Measurements from ENCODE around the gene MAP3K14. TPM values are rescaled to one million over a fixed set of nuclear protein-coding genes. Genes with fewer than 3 reads are reported as not detected.
"Not testable (repeated sequence)": the region's sequence is repeated elsewhere in the genome, so short reads cannot be mapped to it uniquely, and the experiment has no call there.

MAP3K14 gene
- total RNA-seq, 1 experiment from 2014 or later, result 3.0 TPM

DNA sequence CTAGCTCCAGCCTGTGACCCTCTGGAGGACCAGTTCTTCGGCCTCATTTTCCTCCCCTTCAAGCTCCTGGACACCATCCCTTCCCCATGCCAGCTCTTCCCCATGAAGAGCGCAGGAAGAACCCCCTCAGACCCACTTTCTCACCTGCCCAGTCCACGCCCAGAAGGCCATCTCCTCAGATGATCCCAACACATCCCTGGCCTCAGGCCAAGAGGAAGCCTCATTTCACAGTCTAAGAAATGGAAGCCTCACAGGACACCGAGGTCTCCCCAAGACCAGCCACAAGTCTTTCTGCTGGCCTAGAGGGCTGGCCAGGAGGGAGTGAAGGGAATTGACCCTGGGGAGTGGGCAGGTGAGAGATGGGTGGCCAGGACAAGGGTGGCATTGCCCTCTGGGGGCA is 62.9 kb downstream of the MAP3K14 start:
- no peak overlapping the region for H3K27ac ChIP-seq (ENCODE audit: low read depth, low read length, poor library complexity, severe bottlenecking)
- intact Hi-C loops (cut with micrococcal nuclease; ENCODE audit: unreplicated experiment), result no loop called here
- CTCF ChIA-PET, result no interaction called here
- BruUV-seq (replicated peaks), result no TSS peak
- no peaks in the 10 kb centered on the region for H3K27me3 ChIP-seq (replicated peaks; ENCODE audit: insufficient read depth, low read depth, low read length, poor library complexity)
- POLR2A ChIA-PET (ENCODE audit: low non-redundant PET), result no interaction called here
- no peaks in the 10 kb centered on the region for H3K36me3 ChIP-seq (ENCODE audit: insufficient read depth, low read length, poor library complexity, severe bottlenecking)
- H3K4me1 ChIP-seq (ENCODE audit: insufficient read depth, low read length, poor library complexity, severe bottlenecking), result no peaks in the 10 kb centered on the region
- no peaks in the 10 kb centered on the region for H3K9me3 ChIP-seq (ENCODE audit: low read depth, low read length, poor library complexity, severe bottlenecking)
- no peak for TF ChIP-seq EZH2 (IDR thresholded peaks at IDR 0.05; ENCODE audit: borderline replicate concordance, low read depth, low read length, poor library complexity, severe bottlenecking)
- TF ChIP-seq, protein P1, sequence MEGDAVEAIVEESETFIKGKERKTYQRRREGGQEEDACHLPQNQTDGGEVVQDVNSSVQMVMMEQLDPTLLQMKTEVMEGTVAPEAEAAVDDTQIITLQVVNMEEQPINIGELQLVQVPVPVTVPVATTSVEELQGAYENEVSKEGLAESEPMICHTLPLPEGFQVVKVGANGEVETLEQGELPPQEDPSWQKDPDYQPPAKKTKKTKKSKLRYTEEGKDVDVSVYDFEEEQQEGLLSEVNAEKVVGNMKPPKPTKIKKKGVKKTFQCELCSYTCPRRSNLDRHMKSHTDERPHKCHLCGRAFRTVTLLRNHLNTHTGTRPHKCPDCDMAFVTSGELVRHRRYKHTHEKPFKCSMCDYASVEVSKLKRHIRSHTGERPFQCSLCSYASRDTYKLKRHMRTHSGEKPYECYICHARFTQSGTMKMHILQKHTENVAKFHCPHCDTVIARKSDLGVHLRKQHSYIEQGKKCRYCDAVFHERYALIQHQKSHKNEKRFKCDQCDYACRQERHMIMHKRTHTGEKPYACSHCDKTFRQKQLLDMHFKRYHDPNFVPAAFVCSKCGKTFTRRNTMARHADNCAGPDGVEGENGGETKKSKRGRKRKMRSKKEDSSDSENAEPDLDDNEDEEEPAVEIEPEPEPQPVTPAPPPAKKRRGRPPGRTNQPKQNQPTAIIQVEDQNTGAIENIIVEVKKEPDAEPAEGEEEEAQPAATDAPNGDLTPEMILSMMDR (conservative IDR thresholded peaks at IDR 0.05; ENCODE audit: low read depth, low read length), result no peak
- H3K4me3 ChIP-seq (ENCODE audit: low read depth, low read length, poor library complexity, severe bottlenecking), result no peak overlapping the region
- no peak for DNase-seq (ENCODE audit: low spot score)

DNA sequence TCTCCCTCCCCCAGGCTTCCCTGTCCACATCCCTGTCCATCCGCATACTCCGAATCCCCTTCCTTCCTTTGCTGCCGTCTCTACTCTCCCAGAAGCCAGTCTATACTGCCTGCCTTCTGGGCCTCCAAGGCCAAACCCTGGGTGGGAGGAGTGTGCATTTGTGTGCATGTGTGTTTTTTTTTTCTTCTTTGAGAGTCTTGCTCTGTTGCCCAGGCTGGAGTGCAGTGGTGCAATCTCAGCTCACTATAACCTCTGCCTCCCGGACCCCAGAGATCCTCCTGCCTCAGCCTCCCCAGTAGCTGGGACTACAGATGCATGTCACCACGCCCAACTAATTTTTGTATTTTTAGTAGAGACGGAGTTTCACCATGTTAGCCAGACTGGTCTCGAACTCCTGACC is 63.6 kb downstream of the MAP3K14 start:
- POLR2A ChIA-PET (ENCODE audit: low non-redundant PET); H3K36me3 ChIP-seq (ENCODE audit: insufficient read depth, low read length, poor library complexity, severe bottlenecking); intact Hi-C loops (cut with micrococcal nuclease; ENCODE audit: unreplicated experiment); DNase-seq (ENCODE audit: low spot score); H3K9me3 ChIP-seq (ENCODE audit: low read depth, low read length, poor library complexity, severe bottlenecking); BruUV-seq (replicated peaks); H3K27me3 ChIP-seq (replicated peaks; ENCODE audit: insufficient read depth, low read depth, low read length, poor library complexity); H3K4me3 ChIP-seq (ENCODE audit: low read depth, low read length, poor library complexity, severe bottlenecking); H3K27ac ChIP-seq (ENCODE audit: low read depth, low read length, poor library complexity, severe bottlenecking); H3K4me1 ChIP-seq (ENCODE audit: insufficient read depth, low read length, poor library complexity, severe bottlenecking); CTCF ChIA-PET: not testable (repeated sequence)

DNA sequence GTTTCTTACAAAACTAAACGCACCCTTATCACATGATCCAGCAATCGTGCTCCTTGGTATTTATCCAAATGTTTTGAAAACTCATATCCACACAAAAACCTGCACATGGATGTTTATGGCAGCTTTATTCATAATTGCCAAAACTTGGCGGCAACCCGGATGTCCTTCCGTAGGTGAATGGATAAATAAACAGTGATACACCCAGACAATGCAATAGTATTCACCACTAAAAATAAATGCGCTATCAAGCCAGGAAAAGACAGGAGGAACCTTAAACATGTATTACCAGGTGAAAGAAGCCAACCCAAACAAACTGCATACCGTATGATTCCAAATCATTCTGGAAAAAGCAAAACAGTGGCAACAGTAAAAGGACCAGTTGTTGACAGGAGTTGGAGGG is 64.9 kb downstream of the MAP3K14 start:
- no peaks in the 10 kb centered on the region for H3K36me3 ChIP-seq (ENCODE audit: insufficient read depth, low read length, poor library complexity, severe bottlenecking)
- H3K4me1 ChIP-seq (ENCODE audit: insufficient read depth, low read length, poor library complexity, severe bottlenecking), result no peaks in the 10 kb centered on the region
- no peak for TF ChIP-seq EZH2 (IDR thresholded peaks at IDR 0.05; ENCODE audit: borderline replicate concordance, low read depth, low read length, poor library complexity, severe bottlenecking)
- TF ChIP-seq, protein P1 (conservative IDR thresholded peaks at IDR 0.05; ENCODE audit: low read depth, low read length), result no peak
- CTCF ChIA-PET, result no interaction called here
- DNase-seq (ENCODE audit: low spot score), result no peak
- H3K9me3 ChIP-seq (ENCODE audit: low read depth, low read length, poor library complexity, severe bottlenecking), result no peaks in the 10 kb centered on the region
- intact Hi-C loops (cut with micrococcal nuclease; ENCODE audit: unreplicated experiment), result no loop called here
- H3K4me3 ChIP-seq (ENCODE audit: low read depth, low read length, poor library complexity, severe bottlenecking), result no peak overlapping the region
- POLR2A ChIA-PET (ENCODE audit: low non-redundant PET), result no interaction called here
- H3K27me3 ChIP-seq (replicated peaks; ENCODE audit: insufficient read depth, low read depth, low read length, poor library complexity), result no peaks in the 10 kb centered on the region
- H3K27ac ChIP-seq (ENCODE audit: low read depth, low read length, poor library complexity, severe bottlenecking), result no peak overlapping the region
- no TSS peak for BruUV-seq (replicated peaks)

DNA sequence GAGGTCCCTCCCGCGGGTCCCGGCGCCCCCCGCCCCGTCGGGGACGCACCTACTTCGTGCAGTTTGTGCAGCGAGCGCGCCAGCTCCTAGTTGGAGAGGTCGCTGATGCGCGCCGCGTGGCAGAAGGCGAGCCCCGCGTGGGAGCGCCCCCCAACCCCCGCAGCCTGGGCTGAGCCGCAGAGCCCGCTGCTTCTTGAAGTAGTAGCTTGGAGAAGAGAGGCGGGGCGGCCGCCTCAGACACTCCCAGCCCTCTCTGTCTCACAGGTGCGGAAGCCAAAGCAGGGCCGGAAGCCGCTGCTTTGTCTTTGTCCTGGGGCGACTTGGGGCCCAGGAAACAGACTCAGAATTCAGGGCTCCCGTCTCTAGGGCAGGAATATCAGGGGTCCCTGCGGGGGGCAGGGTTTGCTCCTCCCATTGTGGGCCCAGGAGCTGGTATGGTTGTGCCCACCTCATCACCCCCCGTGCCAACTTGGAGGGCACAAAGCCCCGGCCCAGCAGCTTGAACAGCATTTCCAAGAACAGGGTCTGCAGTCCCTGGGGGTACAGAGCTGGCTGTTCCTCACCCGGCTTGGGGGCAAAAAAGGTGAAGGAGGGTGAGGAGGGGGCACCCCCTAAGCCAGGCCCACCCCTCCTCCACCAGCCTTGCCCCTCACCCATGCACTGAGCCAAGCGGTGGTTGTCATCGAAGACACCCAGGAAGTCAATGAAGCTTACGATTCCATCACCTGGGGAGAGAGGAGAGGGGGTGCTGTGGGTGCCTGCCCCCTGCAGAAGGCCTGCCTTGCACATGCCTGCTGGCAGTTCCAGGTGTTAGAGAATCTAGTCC is 68.5 kb downstream of the MAP3K14 start:
- CTCF ChIA-PET, result interaction anchor here (0.6 kb wide), 1 partner anchor 1007 kb away, joined by 7 read pairs; no protein-coding TSS in a partner anchor

More for the DNA sequence above, 68.5 kb downstream of the MAP3K14 start:
- H3K27ac ChIP-seq (ENCODE audit: low read depth, low read length, poor library complexity, severe bottlenecking), result peak overlapping the region; percentile 23
- no peak for TF ChIP-seq EZH2 (IDR thresholded peaks at IDR 0.05; ENCODE audit: borderline replicate concordance, low read depth, low read length, poor library complexity, severe bottlenecking)
- TF ChIP-seq, protein P1 (conservative IDR thresholded peaks at IDR 0.05; ENCODE audit: low read depth, low read length), result no peak
- H3K27me3 ChIP-seq (replicated peaks; ENCODE audit: insufficient read depth, low read depth, low read length, poor library complexity), result no peaks in the 10 kb centered on the region
- H3K4me3 ChIP-seq (ENCODE audit: low read depth, low read length, poor library complexity, severe bottlenecking), result peak overlapping the region; percentile 53
- H3K9me3 ChIP-seq (ENCODE audit: low read depth, low read length, poor library complexity, severe bottlenecking), result no peaks in the 10 kb centered on the region
- intact Hi-C loops (cut with micrococcal nuclease; ENCODE audit: unreplicated experiment), result no loop called here
- DNase-seq (ENCODE audit: low spot score), result no peak
- no peaks in the 10 kb centered on the region for H3K4me1 ChIP-seq (ENCODE audit: insufficient read depth, low read length, poor library complexity, severe bottlenecking)
- no peaks in the 10 kb centered on the region for H3K36me3 ChIP-seq (ENCODE audit: insufficient read depth, low read length, poor library complexity, severe bottlenecking)
- BruUV-seq (replicated peaks), result no TSS peak
- POLR2A ChIA-PET (ENCODE audit: low non-redundant PET), result no interaction called here

Data from A673 (cell line).